Measurements from ENCODE around the gene VMAC. TPM values are rescaled to one million over a fixed set of nuclear protein-coding genes. Genes with fewer than 3 reads are reported as not detected.

VMAC gene
- total and polyA plus RNA-seq, 2 of the 13 experiments (the other 11 are each of a cell fraction or from before 2014, with no cell fraction given): 2.4 TPM

GRCh38 chr19:5908773-5909442 is 4.2 kb downstream of the VMAC start (continued):
- TF ChIP-seq PLSCR1 (CRISPR knock-in tag; IDR thresholded peaks at IDR 0.05; ENCODE audit: borderline replicate concordance) (no peak), ZBTB2 (CRISPR knock-in tag; IDR thresholded peaks at IDR 0.05; ENCODE audit: low read depth) (no peak), ATF2 (CRISPR knock-in tag; IDR thresholded peaks at IDR 0.05) (no peak), MAX (IDR thresholded peaks at IDR 0.05) (peak; percentile 33), KIAA2018 (CRISPR knock-in tag; IDR thresholded peaks at IDR 0.05; ENCODE audit: borderline replicate concordance) (no peak), PTBP1 (IDR thresholded peaks at IDR 0.05; ENCODE audit: low read depth, low read length, poor library complexity, severe bottlenecking) (no peak), USF2 (IDR thresholded peaks at IDR 0.05; ENCODE audit: low read depth, low read length) (no peak), USF2 (CRISPR knock-in tag; IDR thresholded peaks at IDR 0.05; ENCODE audit: borderline replicate concordance) (no peak), NFE2L1 (CRISPR knock-in tag; IDR thresholded peaks at IDR 0.05; ENCODE audit: borderline replicate concordance) (no peak), FLYWCH1 (CRISPR knock-in tag; IDR thresholded peaks at IDR 0.05) (no peak), ZNF10 (CRISPR knock-in tag; IDR thresholded peaks at IDR 0.05; ENCODE audit: borderline replicate concordance, low read depth) (no peak), ZBTB43 (CRISPR knock-in tag; conservative IDR thresholded peaks at IDR 0.05) (no peak)
